Mesenchymal stem cell (in vitro differentiated cells and primary cell): ENCODE measurements around the gene RNF126.
"Not testable (repeated sequence)": the region's sequence is repeated elsewhere in the genome, so short reads cannot be mapped to it uniquely, and the experiment has no call there.

Experiments used
- DNase-seq: peaks from one replicate; pipeline ENCODE4 v3.0.0-alpha.2; 2013
- H2AFZ ChIP-seq: one replicate; pipeline ENCODE4 v1.6.1; 2013; ENCODE audit warnings: low read depth, mild to moderate bottlenecking, control low read depth, inconsistent platforms, low read length, moderate library complexity
- H2AK5ac ChIP-seq: 2 replicates; pipeline ENCODE4 v1.6.1; 2013; ENCODE audit warnings: low read length, moderate library complexity, mild to moderate bottlenecking, inconsistent platforms; ENCODE audit not compliant: severe bottlenecking
- H2BK120ac ChIP-seq: one replicate; pipeline ENCODE4 v1.6.1; 2013; ENCODE audit warnings: low read depth, mild to moderate bottlenecking, inconsistent platforms, low read length, moderate library complexity
- H2BK12ac ChIP-seq, 2 experiments: one replicate each; pipeline ENCODE4 v1.6.1; 2013; ENCODE audit warnings: inconsistent platforms in 2 of 2, low read length in 2 of 2, mild to moderate bottlenecking in 2 of 2, moderate library complexity in 2 of 2, control low read depth in 1 of 2
- H2BK15ac ChIP-seq: one replicate; pipeline ENCODE4 v1.6.1; 2013; ENCODE audit warnings: mild to moderate bottlenecking, low read depth, inconsistent platforms; ENCODE audit not compliant: poor library complexity, severe bottlenecking
- H2BK5ac ChIP-seq: 2 replicates; pipeline ENCODE4 v1.6.1; 2013; ENCODE audit warnings: low read depth, mild to moderate bottlenecking, low read length, control low read depth, inconsistent platforms; ENCODE audit not compliant: poor library complexity, severe bottlenecking
- H3K14ac ChIP-seq, 2 experiments: one replicate each; pipeline ENCODE4 v1.6.1; 2013; ENCODE audit warnings: inconsistent platforms in 2 of 2, low read length in 2 of 2, control low read depth in 1 of 2, mild to moderate bottlenecking in 1 of 2, moderate library complexity in 1 of 2
- H3K18ac ChIP-seq, 2 experiments: one replicate each; pipeline ENCODE4 v1.6.1; 2013; ENCODE audit warnings: inconsistent platforms in 2 of 2, low read length in 2 of 2, control low read depth in 1 of 2, low read depth in 1 of 2, mild to moderate bottlenecking in 1 of 2
- H3K23ac ChIP-seq, 2 experiments: one replicate each; pipeline ENCODE4 v1.6.1; 2013; ENCODE audit warnings: inconsistent platforms in 2 of 2, low read length in 2 of 2, mild to moderate bottlenecking in 2 of 2, moderate library complexity in 2 of 2, control low read depth in 1 of 2
- H3K27ac ChIP-seq: 2 replicates; pipeline ENCODE4 v1.5.1; 2013; ENCODE audit warnings: mild to moderate bottlenecking, moderate library complexity, low read length, control low read depth, inconsistent platforms; ENCODE audit not compliant: poor library complexity, severe bottlenecking
- H3K27me3 ChIP-seq, 2 experiments: 2 replicates each; pipeline versions ENCODE4 v1.6.1 to v1.7.0; 2013; ENCODE audit warnings: low read length in 2 of 2, mild to moderate bottlenecking in 2 of 2, moderate library complexity in 2 of 2, control low read depth in 1 of 2, inconsistent platforms in 1 of 2; ENCODE audit not compliant: control insufficient read depth in 1 of 2, insufficient read depth in 1 of 2
- H3K36me3 ChIP-seq, 2 experiments: 2 replicates each; pipeline versions ENCODE4 v1.6.1 to v1.7.0; 2013; ENCODE audit warnings: low read length in 2 of 2, control low read depth in 1 of 2, inconsistent platforms in 1 of 2, low read depth in 1 of 2, mild to moderate bottlenecking in 1 of 2; ENCODE audit not compliant: insufficient read depth in 2 of 2, control insufficient read depth in 1 of 2
- H3K4ac ChIP-seq, 2 experiments: one replicate each; pipeline ENCODE4 v1.6.1; 2013; ENCODE audit warnings: inconsistent platforms in 2 of 2, low read length in 2 of 2, mild to moderate bottlenecking in 2 of 2, moderate library complexity in 2 of 2, control low read depth in 1 of 2, low read depth in 1 of 2
- H3K4me1 ChIP-seq: 2 replicates; pipeline ENCODE4 v1.6.1; 2013; ENCODE audit warnings: low read depth, low read length, control low read depth; ENCODE audit not compliant: control insufficient read depth, insufficient read depth
- H3K4me2 ChIP-seq: 2 replicates; pipeline ENCODE4 v1.6.1; 2013; ENCODE audit warnings: low read length, mild to moderate bottlenecking, inconsistent platforms; ENCODE audit not compliant: poor library complexity, severe bottlenecking
- H3K4me3 ChIP-seq, 2 experiments: 2 replicates each; pipeline versions ENCODE4 v1.5.1 to v1.7.0; 2013; ENCODE audit warnings: low read length in 2 of 2, mild to moderate bottlenecking in 2 of 2, control low read depth in 1 of 2, low read depth in 1 of 2; ENCODE audit not compliant: insufficient read depth in 1 of 2
- H3K79me1 ChIP-seq: replicated peaks from 2 replicates; pipeline ENCODE4 v1.6.1; 2013; ENCODE audit warnings: mild to moderate bottlenecking, control low read depth, low read length, inconsistent platforms; ENCODE audit not compliant: poor library complexity, severe bottlenecking
- H3K9ac ChIP-seq: 2 replicates; pipeline ENCODE4 v1.7.0; 2013; ENCODE audit warnings: mild to moderate bottlenecking, low read length, moderate library complexity
- H3K9me3 ChIP-seq: 2 replicates; pipeline ENCODE4 v1.7.0; 2013; ENCODE audit warnings: mild to moderate bottlenecking, low read length; ENCODE audit not compliant: control insufficient read depth
- H4K8ac ChIP-seq: one replicate; pipeline ENCODE4 v1.6.1; 2013; ENCODE audit warnings: inconsistent platforms, mild to moderate bottlenecking, low read length, moderate library complexity
- H4K91ac ChIP-seq: one replicate; pipeline ENCODE4 v1.6.1; 2013; ENCODE audit warnings: mild to moderate bottlenecking, low read length, inconsistent platforms
- WGBS: methylation state at CpG from one replicate; pipeline ENCODE4 v1.1.7; 2013; ENCODE audit warnings: mixed read lengths; 5-methylcytosine and 5-hydroxymethylcytosine counted together

RNF126 gene

DNA sequence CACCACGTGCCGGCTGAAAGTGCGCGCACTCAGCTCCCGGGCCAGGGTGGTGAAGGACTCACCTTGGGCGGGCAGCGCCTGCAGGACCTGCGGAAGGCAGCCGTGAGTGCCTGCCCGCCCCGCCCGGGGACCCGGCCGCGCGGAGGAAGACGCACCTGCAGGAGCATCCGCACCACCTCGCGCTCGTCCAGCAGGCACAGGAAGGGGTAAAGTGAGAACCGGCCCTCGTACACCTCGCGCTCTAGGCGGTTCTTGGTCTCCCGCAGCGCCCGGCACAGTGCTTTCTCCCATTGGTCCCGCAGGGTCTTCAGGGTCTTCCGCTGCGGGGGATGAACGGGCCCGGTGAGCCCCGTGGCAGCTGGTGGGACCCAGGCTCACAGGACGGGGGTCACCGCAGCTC, 40.3 kb downstream of the RNF126 start:
- no peak for DNase-seq
- WGBS, result 97% methylated on average over 37 of the region's 37 CpGs

DNA sequence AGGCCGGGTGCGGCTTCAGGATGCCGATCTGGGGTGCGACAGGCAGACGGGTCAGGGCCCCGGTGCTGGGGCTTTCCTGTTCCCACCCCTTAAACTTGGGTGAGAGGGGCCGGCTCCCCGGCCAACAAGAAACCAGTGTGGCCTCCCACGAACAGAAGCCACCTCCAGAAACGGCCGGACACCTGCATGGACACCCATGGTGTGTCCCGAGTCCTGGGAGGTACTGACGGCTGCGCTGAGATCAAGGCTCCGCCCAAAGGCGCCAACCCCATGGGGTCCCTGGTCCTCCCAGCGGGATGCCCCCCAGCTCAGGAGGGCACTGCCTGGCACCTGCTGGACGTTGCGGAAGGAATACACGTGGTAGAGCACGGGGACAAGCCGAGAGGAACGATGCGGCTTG, 41.2 kb downstream of the RNF126 start:
- Histone ChIP-seq H3K4me1 (peaks cover 28% of the 10 kb centered on the region), H3K27me3 (no peaks in the 10 kb centered on the region), H3K4me3 (no peak overlapping the region), H3K79me1 (peaks cover 18% of the 10 kb centered on the region), H2BK12ac (no peak overlapping the region), H3K14ac (no peak overlapping the region), H3K4me2 (no peak overlapping the region), H2AK5ac (no peak overlapping the region), H3K4ac (no peak overlapping the region), H3K18ac (no peak overlapping the region), H3K23ac (no peak overlapping the region), H4K91ac (no peak overlapping the region), H2BK15ac (no peak overlapping the region), H3K27ac (no peak overlapping the region), H3K36me3 (peaks cover 37 to 78% of the 10 kb centered on the region in 2 experiments), H2BK120ac (no peak overlapping the region), H2BK5ac (no peak overlapping the region), H3K9me3 (no peaks in the 10 kb centered on the region), H2AFZ (no peak overlapping the region), H3K9ac (no peak overlapping the region), H4K8ac (no peak overlapping the region)
- no peak for DNase-seq
- 97% methylated on average over 24 of the region's 24 CpGs for WGBS

More for the DNA sequence above, 40.3 kb downstream of the RNF126 start:
- H3K4ac ChIP-seq, result no peak overlapping the region
- no peak overlapping the region for H3K9ac ChIP-seq
- H3K79me1 ChIP-seq, result peaks cover 18% of the 10 kb centered on the region
- no peak overlapping the region for H2BK120ac ChIP-seq
- H3K36me3 ChIP-seq, result peaks cover 37 to 69% of the 10 kb centered on the region in 2 experiments
- peaks cover 27% of the 10 kb centered on the region for H3K4me1 ChIP-seq
- no peak overlapping the region for H2AFZ ChIP-seq
- H3K23ac ChIP-seq, result no peak overlapping the region
- no peak overlapping the region for H3K14ac ChIP-seq
- H2AK5ac ChIP-seq, result no peak overlapping the region
- no peak overlapping the region for H4K8ac ChIP-seq
- no peak overlapping the region for H2BK5ac ChIP-seq
- no peak overlapping the region for H3K4me3 ChIP-seq
- H2BK15ac ChIP-seq, result no peak overlapping the region
- H3K27me3 ChIP-seq, result no peaks in the 10 kb centered on the region
- no peak overlapping the region for H3K27ac ChIP-seq
- no peak overlapping the region for H2BK12ac ChIP-seq
- no peaks in the 10 kb centered on the region for H3K9me3 ChIP-seq
- H4K91ac ChIP-seq, result no peak overlapping the region
- no peak overlapping the region for H3K18ac ChIP-seq
- no peak overlapping the region for H3K4me2 ChIP-seq

DNA sequence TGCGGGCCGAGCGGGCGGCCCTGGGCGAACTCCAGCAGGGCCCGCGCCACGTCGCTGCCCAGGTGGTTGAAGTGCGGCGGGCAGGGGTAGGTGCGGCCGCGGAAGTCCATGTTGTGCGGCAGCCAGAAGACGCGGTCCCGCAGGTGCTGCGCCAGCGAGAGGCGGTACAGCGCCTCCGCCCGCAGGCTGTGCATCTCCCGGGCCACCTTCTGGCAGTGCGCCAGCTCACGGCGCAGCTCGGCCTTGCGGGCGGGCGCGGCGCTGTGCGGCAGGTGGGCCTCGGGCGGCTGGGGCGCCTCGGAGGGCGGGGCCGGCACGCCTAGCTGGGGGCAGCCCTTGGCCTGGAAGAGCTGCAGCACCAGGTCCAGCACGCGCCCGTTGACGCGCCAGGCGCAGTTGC, 41.8 kb downstream of the RNF126 start:
- H3K14ac ChIP-seq, H2BK12ac ChIP-seq, H4K91ac ChIP-seq, H3K9ac ChIP-seq, H3K23ac ChIP-seq, H2AFZ ChIP-seq, H2BK5ac ChIP-seq, H2BK15ac ChIP-seq, H4K8ac ChIP-seq, H3K4ac ChIP-seq, H3K27me3 ChIP-seq, H2BK120ac ChIP-seq, H3K9me3 ChIP-seq, H2AK5ac ChIP-seq, H3K27ac ChIP-seq, DNase-seq, H3K18ac ChIP-seq, H3K4me2 ChIP-seq, H3K4me3 ChIP-seq: not testable (repeated sequence)
- Histone ChIP-seq H3K79me1 (peaks cover 18% of the 10 kb centered on the region), H3K4me1 (peaks cover 28% of the 10 kb centered on the region), H3K36me3 (peaks cover 37 to 84% of the 10 kb centered on the region in 2 experiments)
- 99% methylated on average over 42 of the region's 48 CpGs for WGBS

DNA sequence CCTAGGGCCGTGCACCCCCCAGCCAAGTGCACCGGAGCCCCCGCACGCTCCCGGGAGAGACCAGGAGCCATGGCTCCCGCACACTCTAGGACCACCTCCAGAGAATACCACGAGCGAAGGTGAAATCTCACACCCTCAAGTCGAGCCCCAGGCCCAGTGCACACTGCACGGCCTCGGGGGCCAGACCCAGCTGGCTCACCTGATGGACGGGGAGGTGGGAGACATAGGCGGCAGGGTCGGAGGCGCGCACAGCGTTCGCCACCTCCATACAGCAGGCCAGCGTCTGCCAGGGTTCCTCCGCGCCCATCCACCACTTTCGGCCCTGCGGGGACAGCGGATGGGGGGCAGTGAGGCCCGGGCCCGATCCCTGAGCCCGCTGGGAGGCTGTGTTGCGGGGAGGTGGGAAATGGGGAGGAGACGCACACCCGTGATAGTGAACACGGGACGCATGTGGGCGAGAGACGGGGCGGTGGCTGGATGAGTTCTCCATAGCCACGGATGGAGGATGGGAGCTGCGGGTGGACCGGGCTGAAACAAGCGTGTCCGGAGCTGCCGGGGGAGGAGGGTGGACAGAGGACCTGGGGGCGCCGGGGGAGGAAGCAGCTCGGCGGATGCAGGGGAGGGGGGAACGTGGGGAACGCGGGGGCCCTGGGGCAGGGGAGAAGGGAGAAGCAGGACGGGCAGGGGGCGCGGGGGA, 42.7 kb downstream of the RNF126 start:
- H2AK5ac ChIP-seq, result no peak overlapping the region

More for the DNA sequence above, 42.7 kb downstream of the RNF126 start:
- no peak overlapping the region for H3K4ac ChIP-seq
- H4K91ac ChIP-seq, result no peak overlapping the region
- no peaks in the 10 kb centered on the region for H3K9me3 ChIP-seq
- H2BK5ac ChIP-seq, result no peak overlapping the region
- H4K8ac ChIP-seq, result no peak overlapping the region
- H3K27me3 ChIP-seq, result peaks cover 0 to 4% of the 10 kb centered on the region in 2 experiments
- H2BK12ac ChIP-seq, result no peak overlapping the region
- 99% methylated on average over 37 of the region's 51 CpGs for WGBS
- H3K23ac ChIP-seq, result no peak overlapping the region
- H3K4me3 ChIP-seq, result no peak overlapping the region
- H2BK15ac ChIP-seq, result no peak overlapping the region
- no peak overlapping the region for H3K27ac ChIP-seq
- H3K4me1 ChIP-seq, result peaks cover 31% of the 10 kb centered on the region
- H3K36me3 ChIP-seq, result peaks cover 33 to 90% of the 10 kb centered on the region in 2 experiments
- no peak overlapping the region for H2BK120ac ChIP-seq
- no peak overlapping the region for H3K18ac ChIP-seq
- H3K14ac ChIP-seq, result no peak overlapping the region
- H3K79me1 ChIP-seq, result peaks cover 18% of the 10 kb centered on the region
- H2AFZ ChIP-seq, result no peak overlapping the region
- no peak for DNase-seq
- no peak overlapping the region for H3K4me2 ChIP-seq
- no peak overlapping the region for H3K9ac ChIP-seq
